Mucosa of rectum (tissue), 2 donors: Measurements from ENCODE around the gene VMA21.

Source experiments
- H3K27ac ChIP-seq, 2 donors: one replicate each; pipeline ENCODE4 v1.7.0; 2013; ENCODE audit warnings: inconsistent platforms in 2 of 2, low read depth in 2 of 2, low read length in 2 of 2
- H3K27me3 ChIP-seq, 2 donors: one replicate each; pipeline ENCODE4 v1.7.0; 2013; ENCODE audit warnings: low read length in 2 of 2; ENCODE audit not compliant: control insufficient read depth in 2 of 2, insufficient read depth in 2 of 2
- H3K36me3 ChIP-seq, 2 donors: one replicate each; pipeline ENCODE4 v1.7.0; 2013; ENCODE audit warnings: low read length in 2 of 2; ENCODE audit not compliant: control insufficient read depth in 2 of 2, insufficient read depth in 2 of 2
- H3K4me1 ChIP-seq, 2 donors: one replicate each; pipeline ENCODE4 v1.7.0; 2013; ENCODE audit warnings: low read length in 2 of 2, mild to moderate bottlenecking in 1 of 2; ENCODE audit not compliant: control insufficient read depth in 2 of 2, insufficient read depth in 2 of 2
- H3K4me3 ChIP-seq, 2 donors: one replicate each; pipeline ENCODE4 v1.7.0; 2013; ENCODE audit warnings: low read length in 2 of 2
- H3K9ac ChIP-seq, 2 donors: one replicate each; pipeline ENCODE4 v1.7.0; 2013; ENCODE audit warnings: low read length in 2 of 2, low read depth in 1 of 2, mild to moderate bottlenecking in 1 of 2
- H3K9me3 ChIP-seq, 2 donors: one replicate each; pipeline ENCODE4 v1.7.0; 2013; ENCODE audit warnings: low read length in 2 of 2; ENCODE audit not compliant: control insufficient read depth in 2 of 2
- donor health status: healthy.
- donor health status: Normal muscosa, but diverticular disease.

The VMA21 gene

GRCh38 chrX:151396825-151397740 lies at the start of gene VMA21:
Gene VMA21, plus strand, starts transcription at chrX:151397206. Its CDS starts 103 bp downstream, at chrX:151397309.
- Histone ChIP-seq H3K4me1 (peaks cover 3 to 5% of the 10 kb centered on the region in 2 donors), H3K27me3 (no peaks in the 10 kb centered on the region), H3K27ac (peak within 1 kb of the TSS; percentile 79 to 90), H3K4me3 (peak within 1 kb of the TSS; percentile 62 to 78), H3K36me3 (no peaks in the 10 kb centered on the region), H3K9ac (peak within 1 kb of the TSS; percentile 61 to 76), H3K9me3 (no peaks in the 10 kb centered on the region)

GRCh38 chrX:151359341-151359740 lies 37.7 kb upstream of the VMA21 start:
- H3K4me1 ChIP-seq: no peaks in the 10 kb centered on the region
- no peak overlapping the region for H3K4me3 ChIP-seq
- H3K36me3 ChIP-seq: no peaks in the 10 kb centered on the region
- no peaks in the 10 kb centered on the region for H3K9me3 ChIP-seq
- no peak overlapping the region for H3K9ac ChIP-seq
- H3K27me3 ChIP-seq: peaks cover 4 to 8% of the 10 kb centered on the region in 2 donors
- H3K27ac ChIP-seq: no peak overlapping the region

GRCh38 chrX:151359931-151360871 lies 36.8 kb upstream of the VMA21 start:
- Histone ChIP-seq H3K27ac (no peak overlapping the region), H3K27me3 (peaks cover 4 to 8% of the 10 kb centered on the region in 2 donors), H3K9me3 (no peaks in the 10 kb centered on the region), H3K36me3 (no peaks in the 10 kb centered on the region), H3K9ac (no peak overlapping the region), H3K4me1 (no peaks in the 10 kb centered on the region), H3K4me3 (peak overlapping the region in 1 of 2 donors; percentile 37)

GRCh38 chrX:151363316-151363715 lies 33.7 kb upstream of the VMA21 start:
- no peaks in the 10 kb centered on the region for H3K9me3 ChIP-seq
- H3K36me3 ChIP-seq: no peaks in the 10 kb centered on the region
- H3K27ac ChIP-seq: no peak overlapping the region
- H3K9ac ChIP-seq: no peak overlapping the region
- H3K4me1 ChIP-seq: no peaks in the 10 kb centered on the region
- H3K27me3 ChIP-seq: peaks cover 4 to 8% of the 10 kb centered on the region in 2 donors
- no peak overlapping the region for H3K4me3 ChIP-seq

GRCh38 chrX:151365579-151365978 lies 31.4 kb upstream of the VMA21 start:
- no peak overlapping the region for H3K9ac ChIP-seq
- no peaks in the 10 kb centered on the region for H3K36me3 ChIP-seq
- H3K4me3 ChIP-seq: no peak overlapping the region
- no peaks in the 10 kb centered on the region for H3K4me1 ChIP-seq
- H3K27ac ChIP-seq: no peak overlapping the region
- H3K27me3 ChIP-seq: peaks cover 0 to 3% of the 10 kb centered on the region in 2 donors
- no peaks in the 10 kb centered on the region for H3K9me3 ChIP-seq

- no peak overlapping the region for H3K9ac ChIP-seq
Measured at GRCh38 chrX:151370906-151371305, 26.1 kb upstream of the VMA21 start.

GRCh38 chrX:151384807-151385206 lies 12.2 kb upstream of the VMA21 start:
- H3K9me3 ChIP-seq: no peaks in the 10 kb centered on the region
- H3K36me3 ChIP-seq: no peaks in the 10 kb centered on the region
- H3K9ac ChIP-seq: no peak overlapping the region
- H3K4me3 ChIP-seq: no peak overlapping the region
- H3K4me1 ChIP-seq: no peaks in the 10 kb centered on the region
- no peak overlapping the region for H3K27ac ChIP-seq
- H3K27me3 ChIP-seq: peaks cover 0 to 2% of the 10 kb centered on the region in 2 donors

More at GRCh38 chrX:151370906-151371305, 26.1 kb upstream of the VMA21 start:
- Histone ChIP-seq H3K4me1 (no peaks in the 10 kb centered on the region), H3K36me3 (no peaks in the 10 kb centered on the region), H3K4me3 (no peak overlapping the region), H3K9me3 (no peaks in the 10 kb centered on the region), H3K27me3 (no peaks in the 10 kb centered on the region), H3K27ac (no peak overlapping the region)

GRCh38 chrX:151386838-151387459 lies 10.1 kb upstream of the VMA21 start:
- Histone ChIP-seq H3K4me3 (no peak overlapping the region), H3K9ac (no peak overlapping the region), H3K9me3 (no peaks in the 10 kb centered on the region), H3K27me3 (no peaks in the 10 kb centered on the region), H3K27ac (no peak overlapping the region), H3K4me1 (no peaks in the 10 kb centered on the region), H3K36me3 (no peaks in the 10 kb centered on the region)

GRCh38 chrX:151391722-151392121 lies 5.3 kb upstream of the VMA21 start:
- no peaks in the 10 kb centered on the region for H3K27me3 ChIP-seq
- H3K27ac ChIP-seq: no peak overlapping the region
- H3K9ac ChIP-seq: no peak overlapping the region
- H3K4me3 ChIP-seq: no peak overlapping the region
- H3K9me3 ChIP-seq: no peaks in the 10 kb centered on the region
- no peaks in the 10 kb centered on the region for H3K36me3 ChIP-seq
- peaks cover 0 to 5% of the 10 kb centered on the region in 2 donors for H3K4me1 ChIP-seq
